CD14-positive monocyte (primary cell): ENCODE results near the gene TM2D3. TPM values are rescaled to one million over a fixed set of nuclear protein-coding genes. Genes with fewer than 3 reads are reported as not detected.
A peak's percentile ranks its signal among the peaks of the same experiment; 100 is the strongest.

Experiments used
- DNase-seq, 3 donors: peaks; one replicate each; pipeline ENCODE4 v3.0.0-alpha.2; 2011 to 2022
- H2AFZ ChIP-seq: 2 replicates; pipeline ENCODE4 v1.6.0; 2012; ENCODE audit warnings: mild to moderate bottlenecking, low read depth, low read length, inconsistent platforms; ENCODE audit not compliant: insufficient read depth, poor library complexity, severe bottlenecking
- H3K27ac ChIP-seq, 2 donors: 1 replicate in 1 of 2; 2 replicates in 1 of 2; pipeline ENCODE4 v1.5.1; 2012 to 2013; ENCODE audit warnings: low read length in 2 of 2, control low read depth in 1 of 2, inconsistent platforms in 1 of 2, low read depth in 1 of 2, mild to moderate bottlenecking in 1 of 2
- H3K27me3 ChIP-seq, 2 donors: one replicate each; pipeline versions ENCODE4 v1.6.0 to v1.6.1; 2011 to 2013; ENCODE audit warnings: low read length in 2 of 2; ENCODE audit not compliant: control insufficient read depth in 2 of 2, insufficient read depth in 2 of 2
- H3K36me3 ChIP-seq, 2 donors: replicated peaks in 1 of 2; 1 replicate in 1 of 2; 2 replicates in 1 of 2; pipeline versions ENCODE4 v1.5.1 to v1.6.1; 2012 to 2013; ENCODE audit warnings: low read length in 2 of 2, control low read depth in 1 of 2, inconsistent platforms in 1 of 2, mild to moderate bottlenecking in 1 of 2; ENCODE audit not compliant: insufficient read depth in 2 of 2, control insufficient read depth in 1 of 2
- H3K4me1 ChIP-seq, 2 donors: 1 replicate in 1 of 2; 2 replicates in 1 of 2; pipeline versions ENCODE4 v1.5.1 to v1.6.1; 2012 to 2013; ENCODE audit warnings: low read length in 2 of 2, control low read depth in 1 of 2, inconsistent platforms in 1 of 2, mild to moderate bottlenecking in 1 of 2, moderate library complexity in 1 of 2; ENCODE audit not compliant: insufficient read depth in 2 of 2, control insufficient read depth in 1 of 2
- H3K4me2 ChIP-seq: replicated peaks from 2 replicates; pipeline ENCODE3; 2012; ENCODE audit warnings: low read length, moderate library complexity, mild to moderate bottlenecking; ENCODE audit not compliant: poor library complexity, severe bottlenecking; ENCODE audit errors: extremely low read depth
- H3K4me3 ChIP-seq, 3 experiments: fragments of 200-600 bp in 1 of 3; sonication (generic) in 1 of 3; replicated peaks in 1 of 3; 1 replicate in 2 of 3; 2 replicates in 1 of 3; pipeline ENCODE4 v1.5.1; 2011 to 2013; ENCODE audit warnings: low read length in 3 of 3, mild to moderate bottlenecking in 3 of 3, control low read depth in 2 of 3, low read depth in 2 of 3, inconsistent platforms in 1 of 3, moderate library complexity in 1 of 3
- H3K79me2 ChIP-seq: 2 replicates; pipeline ENCODE4 v1.6.0; 2012; ENCODE audit warnings: mild to moderate bottlenecking, control low read depth, inconsistent platforms, low read length, moderate library complexity; ENCODE audit not compliant: insufficient read depth
- H3K9ac ChIP-seq: 2 replicates; pipeline ENCODE4 v1.6.0; 2017; ENCODE audit warnings: low read length, mild to moderate bottlenecking; ENCODE audit not compliant: insufficient read depth, poor library complexity, severe bottlenecking
- H3K9me3 ChIP-seq, 2 donors: replicated peaks in 1 of 2; 1 replicate in 1 of 2; 2 replicates in 1 of 2; pipeline versions ENCODE4 v1.5.1 to v1.6.1; 2012 to 2013; ENCODE audit warnings: low read length in 2 of 2, control low read depth in 1 of 2; ENCODE audit not compliant: control insufficient read depth in 1 of 2, insufficient read depth in 1 of 2
- H4K20me1 ChIP-seq: 2 replicates; pipeline ENCODE4 v1.6.0; 2012; ENCODE audit warnings: mild to moderate bottlenecking, low read length, control low read depth, moderate library complexity; ENCODE audit not compliant: insufficient read depth
- H3K27ac Mint-ChIP-seq, 7 donors: one replicate each; pipeline ENCODE4 v1.8.0; 2020; ENCODE audit warnings: mild to moderate bottlenecking in 7 of 7, mixed read lengths in 7 of 7, moderate library complexity in 6 of 7, inconsistent platforms in 2 of 7
- H3K27me3 Mint-ChIP-seq, 3 donors: one replicate each; pipeline ENCODE4 v1.8.0; 2021 to 2022; ENCODE audit warnings: low read depth in 3 of 3, mild to moderate bottlenecking in 3 of 3, mixed read lengths in 3 of 3, moderate library complexity in 3 of 3, inconsistent platforms in 1 of 3
- H3K36me3 Mint-ChIP-seq, 2 donors: one replicate each; pipeline ENCODE4 v1.8.0; 2020; ENCODE audit warnings: mixed read lengths in 2 of 2, inconsistent platforms in 1 of 2, mild to moderate bottlenecking in 1 of 2
- H3K4me1 Mint-ChIP-seq: one replicate; pipeline ENCODE4 v1.8.0; 2020; ENCODE audit warnings: mild to moderate bottlenecking, mixed read lengths
- H3K4me3 Mint-ChIP-seq, 2 donors: one replicate each; pipeline ENCODE4 v1.8.0; 2020; ENCODE audit warnings: mild to moderate bottlenecking in 2 of 2, mixed read lengths in 2 of 2, moderate library complexity in 1 of 2
- H3K9me3 Mint-ChIP-seq, 7 donors: one replicate each; pipeline ENCODE4 v1.8.0; 2020 to 2022; ENCODE audit warnings: mixed read lengths in 7 of 7, mild to moderate bottlenecking in 6 of 7, moderate library complexity in 6 of 7, inconsistent platforms in 2 of 7
- WGBS: methylation state at CpG from one replicate; pipeline ENCODE4 v1.1.5; 2013; ENCODE audit warnings: missing lambda C conversion rate; ENCODE audit not compliant: insufficient coverage; 5-methylcytosine and 5-hydroxymethylcytosine counted together
- intact Hi-C, 2 donors: fragments of 100-400 bp; cut with micrococcal nuclease; formaldehyde crosslinking; loops; one replicate each; pipeline versions ENCODE4 v1.15.0 to v1.15.1; 2023
- polyA plus RNA-seq, 3 donors: library from polyadenylated mRNA; depleted of rRNA in 1 of 3; unstranded in 2 of 3; stranded (reverse) in 1 of 3; fragments of 300-500 nt in 2 of 3; fragments of >200 nt in 1 of 3; fragmentation: Illumina TruSeq in 2 of 3; gene quantifications; 1 replicate in 2 of 3; 2 replicates in 1 of 3; pipeline ENCODE4 v1.2.3, GENCODE V29; 2012 to 2021
- TF ChIP-seq, protein P1 (sequence below): fragments of 200-600 bp; IDR thresholded peaks from one replicate; pipeline ENCODE4 v1.8.0; 2022; ENCODE audit warnings: antibody characterized with exemption, mild to moderate bottlenecking

The TM2D3 gene
- polyA plus RNA-seq, 3 donors = 22.9 to 54.6 (median 26.5) TPM

DNA sequence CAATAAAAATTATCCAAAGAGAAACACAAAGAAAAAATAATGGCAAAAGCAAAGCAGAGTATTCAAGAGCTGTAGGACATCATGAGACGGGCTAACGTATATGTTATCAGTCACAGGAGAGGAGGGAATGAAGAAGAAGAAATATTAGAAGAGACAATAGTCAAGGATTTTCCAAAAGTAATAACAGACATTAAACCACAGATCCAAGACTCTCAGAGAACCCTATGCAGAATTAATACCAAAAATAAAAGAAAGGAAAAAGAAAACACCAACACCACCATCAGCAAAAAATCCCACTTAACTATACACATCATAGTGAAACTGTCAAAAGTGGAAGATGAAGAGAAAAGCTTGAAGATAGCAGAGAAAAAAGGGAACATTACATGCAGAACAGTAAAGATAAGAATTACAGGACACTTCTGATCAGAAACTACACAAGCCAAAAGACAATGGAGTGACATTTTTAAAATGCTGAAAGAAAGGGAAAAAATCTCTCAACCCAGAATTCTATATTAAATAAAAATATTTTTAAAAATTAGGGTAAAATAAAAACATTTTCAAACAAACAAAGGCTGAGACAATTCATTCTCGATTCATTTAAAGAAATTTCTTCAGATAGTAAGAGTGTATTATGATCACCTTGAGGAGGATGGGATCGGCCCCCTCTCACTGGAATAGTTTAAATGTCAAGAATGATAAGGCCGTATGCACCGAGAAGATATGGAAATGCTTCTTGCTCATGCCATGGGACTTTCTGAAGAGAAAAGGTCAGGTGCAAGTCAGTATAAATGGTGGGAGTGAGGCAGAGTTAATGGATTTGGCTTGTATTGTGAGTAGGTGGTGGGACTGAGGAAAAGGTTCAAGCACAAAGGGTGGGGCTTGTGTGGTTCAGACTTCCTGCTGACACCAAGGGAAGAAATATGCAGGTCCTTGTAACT lies 28.5 kb downstream of the TM2D3 start:
- Histone ChIP-seq H3K4me3 (no peak overlapping the region), H3K4me2 (no peak overlapping the region), H4K20me1 (no peaks in the 10 kb centered on the region), H3K9ac (no peak overlapping the region), H3K4me1 (peaks cover 0 to 11% of the 10 kb centered on the region in 2 donors), H3K79me2 (no peaks in the 10 kb centered on the region), H3K27ac (no peak overlapping the region), H3K27me3 (no peaks in the 10 kb centered on the region), H3K9me3 (peaks cover 25 to 40% of the 10 kb centered on the region in 2 donors), H2AFZ (no peak overlapping the region), H3K36me3 (no peaks in the 10 kb centered on the region)
- intact Hi-C loops = no loop called here
- no peak for DNase-seq
- Mint-ChIP-seq H3K36me3 (peaks cover 12 to 23% of the 10 kb centered on the region in 2 donors), H3K4me1 (peaks cover 15% of the 10 kb centered on the region), H3K9me3 (peaks cover 27 to 53% (median 47%) of the 10 kb centered on the region in 7 donors), H3K27ac (peak overlapping the region in 4 of 7 donors; percentile 20 to 91 (median 58)), H3K4me3 (no peak overlapping the region), H3K27me3 (peaks cover under 1 to 4% (median 3%) of the 10 kb centered on the region in 3 donors)
- TF ChIP-seq, protein P1, sequence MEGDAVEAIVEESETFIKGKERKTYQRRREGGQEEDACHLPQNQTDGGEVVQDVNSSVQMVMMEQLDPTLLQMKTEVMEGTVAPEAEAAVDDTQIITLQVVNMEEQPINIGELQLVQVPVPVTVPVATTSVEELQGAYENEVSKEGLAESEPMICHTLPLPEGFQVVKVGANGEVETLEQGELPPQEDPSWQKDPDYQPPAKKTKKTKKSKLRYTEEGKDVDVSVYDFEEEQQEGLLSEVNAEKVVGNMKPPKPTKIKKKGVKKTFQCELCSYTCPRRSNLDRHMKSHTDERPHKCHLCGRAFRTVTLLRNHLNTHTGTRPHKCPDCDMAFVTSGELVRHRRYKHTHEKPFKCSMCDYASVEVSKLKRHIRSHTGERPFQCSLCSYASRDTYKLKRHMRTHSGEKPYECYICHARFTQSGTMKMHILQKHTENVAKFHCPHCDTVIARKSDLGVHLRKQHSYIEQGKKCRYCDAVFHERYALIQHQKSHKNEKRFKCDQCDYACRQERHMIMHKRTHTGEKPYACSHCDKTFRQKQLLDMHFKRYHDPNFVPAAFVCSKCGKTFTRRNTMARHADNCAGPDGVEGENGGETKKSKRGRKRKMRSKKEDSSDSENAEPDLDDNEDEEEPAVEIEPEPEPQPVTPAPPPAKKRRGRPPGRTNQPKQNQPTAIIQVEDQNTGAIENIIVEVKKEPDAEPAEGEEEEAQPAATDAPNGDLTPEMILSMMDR = no peak
- 97% methylated on average over 3 of the region's 6 CpGs for WGBS

DNA sequence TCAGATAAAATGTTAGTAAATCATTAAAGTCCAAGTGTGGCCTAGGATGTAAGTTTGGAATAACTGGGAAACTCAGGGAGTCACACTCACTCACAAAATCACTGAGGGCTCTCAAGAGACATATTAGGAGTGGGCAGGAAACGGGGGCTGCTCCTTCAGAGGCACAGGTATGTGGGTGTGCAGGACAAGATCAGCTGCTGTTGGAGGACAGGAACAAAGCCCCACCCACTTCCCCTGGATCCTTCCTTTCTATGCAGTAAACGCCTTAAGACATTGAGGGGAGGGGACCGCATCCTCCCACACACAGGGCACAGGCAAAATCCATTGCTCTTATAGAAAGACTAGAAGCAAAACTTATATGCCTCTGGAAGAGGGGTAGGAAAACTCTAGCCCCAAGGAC lies 30.2 kb downstream of the TM2D3 start:
- no peak overlapping the region for H3K4me3 ChIP-seq
- no peak overlapping the region for H3K4me3 Mint-ChIP-seq
- H3K36me3 ChIP-seq = no peaks in the 10 kb centered on the region
- H3K27ac Mint-ChIP-seq = no peak overlapping the region
- no peak overlapping the region for H3K9ac ChIP-seq
- no CpG with 5 or more reads among the region's 3 CpGs for WGBS
- H3K9me3 ChIP-seq = peaks cover 25 to 40% of the 10 kb centered on the region in 2 donors
- H3K79me2 ChIP-seq = no peaks in the 10 kb centered on the region
- intact Hi-C loops = no loop called here
- H4K20me1 ChIP-seq = no peaks in the 10 kb centered on the region
- peaks cover 16% of the 10 kb centered on the region for H3K4me1 Mint-ChIP-seq
- TF ChIP-seq, protein P1 = no peak
- H3K36me3 Mint-ChIP-seq = peaks cover 12 to 23% of the 10 kb centered on the region in 2 donors
- no peaks in the 10 kb centered on the region for H3K27me3 ChIP-seq
- no peak overlapping the region for H3K27ac ChIP-seq
- peaks cover 27 to 51% (median 46%) of the 10 kb centered on the region in 7 donors for H3K9me3 Mint-ChIP-seq
- H3K27me3 Mint-ChIP-seq = peaks cover 3 to 4% (median 3%) of the 10 kb centered on the region in 3 donors
- H2AFZ ChIP-seq = no peak overlapping the region
- DNase-seq = no peak
- peaks cover 0 to 11% of the 10 kb centered on the region in 2 donors for H3K4me1 ChIP-seq
- H3K4me2 ChIP-seq = no peak overlapping the region
